GM12878 (cell line): ENCODE measurements around the gene NT5C2. TPM values are rescaled to one million over a fixed set of nuclear protein-coding genes. Genes with fewer than 3 reads are reported as not detected.

Experiments used
- ATAC-seq: fragments of 200-7000 bp; cut with Tn5 transposase; 3 replicates; pipeline ENCODE4 v1.9.1; 2020; ENCODE audit warnings: mild to moderate bottlenecking, moderate library complexity
- BruUV-seq: library from RNA; stranded (reverse); fragments of 400-500 nt; replicated peaks from 2 replicates; lab custom pipeline; 2021; lab: Mats Ljungman, UMichigan
- CTCF ChIA-PET: fragments of 300-600 bp; sonication (Branson Sonifier 250); formaldehyde crosslinking; extraction: SDS; loops from one replicate; lab custom pipeline; 2021; ENCODE audit warnings: inconsistent platforms; lab: Yijun Ruan, JAX
- POLR2A ChIA-PET: fragments of 350-600 bp; formaldehyde crosslinking; extraction: SDS; loops from one replicate; lab custom pipeline; 2021; ENCODE audit warnings: inconsistent platforms; lab: Charles Lee
- RAD21 ChIA-PET: fragments of 300-600 bp; sonication (Branson Sonifier 250); formaldehyde crosslinking; loops from one replicate; lab custom pipeline; 2023; ENCODE audit warnings: antibody characterized with exemption; ENCODE audit not compliant: unreplicated experiment; lab: Charles Lee
- SMC1A ChIA-PET: fragments of 300-600 bp; sonication (Branson Sonifier 250); formaldehyde crosslinking; loops from one replicate; lab custom pipeline; 2023; ENCODE audit not compliant: unreplicated experiment, uncharacterized antibody; lab: Charles Lee
- DNase-seq: peaks from one replicate; pipeline ENCODE4 v3.0.0-alpha.2; 2011; ENCODE audit warnings: low read depth, low spot score
- FAIRE-seq: peaks from 3 replicates; lab custom pipeline; 2011; peaks lifted over from hg19 to GRCh38; lab: Jason Lieb, UNC
- H2AFZ ChIP-seq: 2 replicates; pipeline ENCODE4 v1.6.0; 2011; ENCODE audit warnings: low read depth, low read length, control low read depth; ENCODE audit not compliant: control insufficient read depth
- H3K27ac ChIP-seq: 2 replicates; pipeline ENCODE4 v1.5.1; 2011; ENCODE audit warnings: control low read depth; ENCODE audit not compliant: control insufficient read depth, insufficient read depth
- H3K27me3 ChIP-seq, 2 experiments: replicated peaks in 1 of 2; 2 replicates each; pipeline versions ENCODE4 v1.6.0 to v1.6.1; 2011; ENCODE audit warnings: low read length in 1 of 2; ENCODE audit not compliant: control insufficient read depth in 2 of 2, insufficient read depth in 2 of 2
- H3K36me3 ChIP-seq, 2 experiments: 2 replicates each; pipeline ENCODE4 v1.5.1; 2011; ENCODE audit warnings: low read length in 1 of 2; ENCODE audit not compliant: control insufficient read depth in 2 of 2, insufficient read depth in 2 of 2
- H3K4me1 ChIP-seq: 2 replicates; pipeline ENCODE4 v1.6.1; 2011; ENCODE audit warnings: mild to moderate bottlenecking, low read length, moderate library complexity, mixed read lengths; ENCODE audit not compliant: control insufficient read depth, insufficient read depth
- H3K4me2 ChIP-seq: 2 replicates; pipeline ENCODE4 v1.6.0; 2011; ENCODE audit warnings: control low read depth; ENCODE audit not compliant: control insufficient read depth, insufficient read depth
- H3K4me3 ChIP-seq: fragments of 200-600 bp; sonication (generic); 2 replicates; pipeline ENCODE4 v1.5.1; 2016
- H3K79me2 ChIP-seq: 2 replicates; pipeline ENCODE4 v1.6.0; 2011; ENCODE audit warnings: low read length; ENCODE audit not compliant: control insufficient read depth, insufficient read depth
- H3K9ac ChIP-seq: 2 replicates; pipeline ENCODE4 v1.8.0; 2011; ENCODE audit warnings: low read length, control low read depth, mixed read lengths; ENCODE audit not compliant: control insufficient read depth, insufficient read depth
- H3K9me3 ChIP-seq: replicated peaks from 3 replicates; pipeline ENCODE4 v1.5.1; 2011; ENCODE audit warnings: mild to moderate bottlenecking, low read length; ENCODE audit not compliant: control insufficient read depth, insufficient read depth
- H4K20me1 ChIP-seq: 2 replicates; pipeline ENCODE4 v1.6.0; 2011; ENCODE audit not compliant: control insufficient read depth, insufficient read depth
- CBX3 ChIP-seq: fragments of 200-600 bp; sonication (generic); IDR thresholded peaks from 2 replicates; pipeline ENCODE4 v1.6.1; 2016; ENCODE audit warnings: low read depth, borderline replicate concordance
- CREM ChIP-seq: IDR thresholded peaks from 2 replicates; pipeline ENCODE4 v1.6.1; 2014; ENCODE audit warnings: antibody characterized with exemption, low read depth
- EED ChIP-seq: sonication (generic); IDR thresholded peaks from 2 replicates; pipeline ENCODE4 v1.6.1; 2016; ENCODE audit warnings: antibody characterized with exemption, low read depth
- IKZF1 ChIP-seq: fragments of 450-650 bp; conservative IDR thresholded peaks from 2 replicates; pipeline ENCODE4 v1.6.1; 2017; ENCODE audit warnings: antibody characterized with exemption, mild to moderate bottlenecking
- KLF5 ChIP-seq: fragments of 450-650 bp; IDR thresholded peaks from 2 replicates; pipeline ENCODE4 v1.6.1; 2014; ENCODE audit warnings: mild to moderate bottlenecking; ENCODE audit not compliant: partially characterized antibody
- NFYB ChIP-seq: IDR thresholded peaks from 2 replicates; pipeline ENCODE4 v1.6.1; 2011; ENCODE audit warnings: low read depth, mild to moderate bottlenecking, low read length, improper control_type of control experiment, moderate library complexity; ENCODE audit not compliant: insufficient read depth
- RBBP5 ChIP-seq: fragments of 200-600 bp; sonication (generic); conservative IDR thresholded peaks from 2 replicates; pipeline ENCODE4 v1.6.1; 2016
- RFX5 ChIP-seq: IDR thresholded peaks from 2 replicates; pipeline ENCODE4 v1.6.1; 2011; ENCODE audit warnings: low read depth, low read length, improper control_type of control experiment
- TCF12 ChIP-seq: IDR thresholded peaks from 2 replicates; pipeline ENCODE4 v1.6.1; 2011; ENCODE audit warnings: low read depth, mild to moderate bottlenecking, low read length
- TCF7 ChIP-seq: IDR thresholded peaks from 2 replicates; pipeline ENCODE4 v1.6.1; 2014; ENCODE audit warnings: antibody characterized with exemption, borderline replicate concordance
- ZNF384 ChIP-seq: IDR thresholded peaks from 2 replicates; pipeline ENCODE4 v1.6.1; 2012; ENCODE audit warnings: low read depth, mild to moderate bottlenecking, low read length, improper control_type of control experiment, borderline replicate concordance
- WGBS: methylation state at CpG from one replicate; pipeline ENCODE4 v1.1.6; 2016; ENCODE audit warnings: low lambda C conversion rate; ENCODE audit not compliant: insufficient replicate concordance, insufficient coverage; ENCODE audit errors: missing lambda C conversion rate; 5-methylcytosine and 5-hydroxymethylcytosine counted together
- in situ Hi-C: fragments of 300-500 bp; cut with MboI; formaldehyde crosslinking; loops from 9 replicates; pipeline ENCODE4 v1.14.3; 2018; ENCODE audit warnings: mixed read lengths
- intact Hi-C: fragments of 100-400 bp; cut with micrococcal nuclease; formaldehyde crosslinking; loops from one replicate; pipeline ENCODE4 v1.14.2; 2022; ENCODE audit not compliant: unreplicated experiment
- polyA plus RNA-seq, 11 experiments: library from polyadenylated mRNA; depleted of rRNA in 4 of 11; unstranded in 6 of 11; stranded (reverse) in 5 of 11; fragments of >200 nt; fragmentation: Nextera tagmentation in 4 of 11; fragmentation: Illumina TruSeq in 1 of 11; extraction: Ambion mirVana in 4 of 11; extraction: Trizol in 1 of 11; gene quantifications; 1 replicate in 1 of 11; 2 replicates in 10 of 11; pipeline versions ENCODE4 v1.2.1 to v1.2.3, GENCODE V29; 2011 to 2016; ENCODE audit warnings: inconsistent platforms in 2 of 11, missing spikeins in 2 of 11, low read depth in 1 of 11
- total RNA-seq, 4 experiments: library from RNA; depleted of rRNA in 3 of 4; stranded (reverse); fragments of >200 nt in 3 of 4; fragmentation: Illumina TruSeq in 1 of 4; extraction: Trizol in 1 of 4; gene quantifications; 2 replicates each; pipeline versions ENCODE4 v1.2.1 to v1.2.3, GENCODE V29; 2013 to 2021

Gene NT5C2
- total and polyA plus RNA-seq, 10 of the 15 experiments (the other 5 are each of a cell fraction or from before 2014, with no cell fraction given) = 15.8 to 70.1 (median 56.0) TPM

- TF ChIP-seq NFYB = no peak
- no peak for TF ChIP-seq CREM
- TF ChIP-seq ZNF384 = no peak
- TF ChIP-seq TCF7 = no peak
- TF ChIP-seq TCF12 = no peak
- TF ChIP-seq RFX5 = no peak
These were observed 11.5 kb upstream of the NT5C2 start (continued) for GRCh38 chr10:103204353-103205255.

- no peak for DNase-seq
- H3K27ac ChIP-seq = no peak overlapping the region
- H3K9me3 ChIP-seq = no peaks in the 10 kb centered on the region; the same call in 1 of the 3 replicates
- no peaks in the 10 kb centered on the region for H3K27me3 ChIP-seq
- no peak overlapping the region for H3K4me3 ChIP-seq
- H3K79me2 ChIP-seq = no peaks in the 10 kb centered on the region
- no peaks in the 10 kb centered on the region for H3K36me3 ChIP-seq
- WGBS = 65% methylated on average over 3 of the region's 3 CpGs
- in situ Hi-C loops = no loop called here
- H2AFZ ChIP-seq = no peak overlapping the region
- H3K4me2 ChIP-seq = no peak overlapping the region
- no peak for ATAC-seq
- no peaks in the 10 kb centered on the region for H4K20me1 ChIP-seq
- TF ChIP-seq IKZF1 (no peak), RBBP5 (no peak), EED (no peak), CBX3 (no peak), KLF5 (no peak)
- RAD21 ChIA-PET = no interaction called here
- no peaks in the 10 kb centered on the region for H3K4me1 ChIP-seq
- SMC1A ChIA-PET = interaction anchor here (0.8 to 1.5 kb wide), 2 partner anchors 258 to 286 kb away, joined by 3 to 4 read pairs; no protein-coding TSS in a partner anchor
- FAIRE-seq = no peak
- no peak overlapping the region for H3K9ac ChIP-seq
- CTCF ChIA-PET = no interaction called here
- POLR2A ChIA-PET = no interaction called here
- intact Hi-C loops = no loop called here
- no TSS peak for BruUV-seq
These were observed 10.4 kb upstream of the NT5C2 start for GRCh38 chr10:103203466-103203865.
